Astrocyte of the hippocampus (primary cell): ENCODE measurements around the gene KCND1.

ENCODE experiments used
- DNase-seq: peaks from one replicate; pipeline ENCODE4 v3.0.0; 2011; ENCODE audit warnings: low read depth, low spot score

Gene KCND1

DNA sequence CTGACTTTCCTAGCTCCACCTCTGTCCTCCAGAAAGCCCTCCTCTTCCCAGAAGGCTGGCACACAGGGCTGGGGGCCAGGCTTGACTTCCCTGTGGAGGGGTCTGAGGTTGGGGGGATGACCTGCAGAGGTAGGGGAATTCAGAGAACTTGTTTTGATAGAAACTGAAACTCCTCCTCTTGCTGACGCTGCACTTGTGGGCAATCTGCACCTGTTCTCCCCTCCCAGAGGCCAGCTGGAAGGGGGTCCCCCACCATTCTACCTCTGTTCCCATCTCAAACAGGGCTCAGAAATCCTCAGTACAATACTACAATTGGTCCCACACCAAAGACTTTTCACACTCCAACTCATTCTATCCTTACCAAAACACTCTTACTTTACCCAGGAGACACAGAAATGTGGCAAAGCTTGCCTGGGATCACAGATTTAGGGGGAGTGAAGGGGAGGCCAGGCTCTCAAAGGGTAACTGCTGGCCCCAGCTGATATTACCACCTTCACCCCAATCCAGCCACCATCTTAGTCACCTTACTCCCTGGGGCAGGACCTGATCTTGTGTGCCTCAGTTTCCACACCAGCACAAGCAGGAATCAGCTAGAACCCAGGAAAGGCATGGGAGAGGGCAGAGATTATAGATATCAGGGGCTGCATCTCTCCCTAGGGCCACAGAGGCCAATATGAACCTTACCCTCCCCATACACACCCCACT is 32.8 kb downstream of the KCND1 start:
- no peak for DNase-seq

DNA sequence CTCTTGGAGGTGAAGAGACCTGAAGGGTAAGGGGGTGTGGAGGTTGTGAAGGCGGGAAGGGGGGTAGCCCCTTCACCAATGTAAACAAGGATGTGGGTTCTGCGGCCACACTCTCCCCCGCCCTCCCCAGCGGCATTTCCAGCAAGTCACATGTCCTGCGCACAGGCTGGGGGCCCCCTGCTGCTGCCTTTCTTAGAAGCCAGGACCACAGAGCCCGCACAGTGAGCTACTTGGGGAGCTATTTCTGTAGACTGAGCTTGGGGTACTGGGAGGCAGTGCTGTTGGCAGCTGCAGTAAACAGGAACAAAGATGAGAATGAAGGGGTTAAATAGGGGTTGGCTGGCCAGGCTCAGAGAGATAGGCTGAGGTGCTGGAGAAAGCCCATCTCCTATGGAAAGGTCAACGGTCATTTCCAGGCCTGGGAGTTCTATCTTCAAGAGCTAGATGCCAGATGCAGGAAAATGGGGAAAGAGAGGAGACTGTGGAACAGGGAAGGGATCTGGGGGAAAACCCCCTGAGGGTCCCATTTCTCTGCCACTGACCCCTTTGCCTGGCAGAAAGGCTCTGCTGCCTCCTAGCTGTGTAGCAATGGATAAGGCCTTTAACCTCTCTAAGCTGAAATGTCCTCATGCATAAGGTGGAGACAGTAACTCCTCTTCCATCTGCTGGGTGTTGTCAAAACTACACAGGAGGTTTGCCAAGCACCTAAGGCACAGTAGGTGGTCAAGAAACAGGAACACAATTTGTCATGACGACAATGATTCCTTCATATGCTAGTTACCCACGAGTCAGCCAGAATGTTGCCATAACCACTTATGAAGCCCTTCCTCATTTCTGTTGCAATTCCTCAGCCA is 34.4 kb downstream of the KCND1 start:
- peak; percentile 67 for DNase-seq

DNA sequence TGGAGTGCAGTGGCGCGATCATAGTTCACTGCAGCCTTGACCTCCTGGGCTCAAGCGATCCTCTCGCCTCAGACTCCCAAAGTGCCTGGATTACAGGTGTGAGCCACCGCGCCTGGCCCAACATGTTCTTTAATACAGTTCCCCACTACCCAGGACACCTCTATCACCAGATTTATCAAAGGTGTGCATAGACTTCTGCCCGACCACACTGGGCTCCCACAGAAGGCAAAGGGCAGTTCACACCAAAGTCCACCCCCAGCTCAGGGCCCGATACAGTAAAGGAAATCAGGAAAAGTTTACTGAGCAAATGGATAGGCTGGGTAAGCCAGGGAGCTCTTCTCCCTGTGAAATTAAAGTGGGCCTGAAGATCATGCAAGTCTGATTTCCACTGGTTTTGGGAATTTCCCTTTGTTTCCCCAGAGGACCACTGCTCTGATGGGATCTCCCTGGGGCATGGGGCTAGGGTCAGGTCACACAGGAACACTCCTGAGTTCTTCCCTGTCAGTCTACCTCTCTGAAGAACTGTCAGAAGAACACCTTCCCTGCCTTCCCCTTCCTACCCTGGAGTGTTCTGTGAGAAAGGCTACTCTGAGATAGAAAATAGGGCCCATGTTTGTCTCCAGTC is 35.1 kb downstream of the KCND1 start:
- DNase-seq = no peak

DNA sequence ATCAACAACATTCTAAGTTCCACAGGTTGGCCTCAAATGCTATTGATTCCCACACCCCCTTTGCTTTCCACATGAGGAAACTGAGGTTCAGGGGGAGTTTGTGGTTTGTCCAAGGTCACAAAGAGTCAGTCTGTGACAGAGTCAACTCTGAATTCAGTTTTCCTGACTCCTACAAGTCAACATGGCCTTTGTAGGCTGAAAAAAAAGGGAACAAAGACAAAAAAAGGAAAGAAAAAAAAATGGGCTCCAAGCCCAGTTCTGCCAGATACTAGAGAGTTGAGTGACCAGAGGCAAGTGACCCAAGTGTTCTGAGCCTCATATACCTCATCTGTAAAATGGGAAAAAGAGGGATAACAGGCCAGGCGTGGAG is 36.4 kb downstream of the KCND1 start:
- no peak for DNase-seq

DNA sequence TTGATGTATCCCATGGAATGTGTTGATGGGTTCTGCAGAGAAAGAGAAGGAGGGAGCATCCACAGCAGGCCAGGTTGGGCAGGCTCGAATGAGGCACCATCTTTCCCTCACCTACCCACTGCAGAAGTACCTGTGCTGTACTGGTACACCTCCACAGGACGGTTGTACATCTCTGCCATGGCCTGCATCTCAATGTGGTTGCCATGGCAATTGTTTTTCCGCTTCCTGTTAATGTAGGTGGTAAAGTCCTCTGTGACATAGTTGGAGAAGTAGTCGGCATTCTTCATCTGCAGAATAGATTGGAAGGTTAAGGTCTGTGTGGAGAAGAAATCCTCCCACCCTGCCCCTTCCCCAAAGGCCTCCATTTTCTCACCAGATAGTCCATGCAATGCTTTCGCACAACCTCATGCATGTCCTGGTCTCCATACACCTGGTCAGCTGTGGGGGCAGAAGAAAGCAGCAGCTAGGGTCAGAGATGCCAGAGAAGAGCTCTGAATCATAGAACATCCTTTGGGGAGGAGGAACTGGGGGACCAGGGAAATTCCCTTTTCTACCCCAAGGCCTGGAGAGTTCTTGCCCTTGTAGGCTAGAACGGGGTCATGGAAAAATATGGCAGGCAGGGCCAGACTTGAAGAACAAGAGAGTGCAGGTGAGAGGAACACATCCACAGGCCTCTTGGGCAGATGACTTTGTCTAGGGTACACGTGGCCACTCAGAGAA is 36.9 kb downstream of the KCND1 start:
- DNase-seq = no peak

DNA sequence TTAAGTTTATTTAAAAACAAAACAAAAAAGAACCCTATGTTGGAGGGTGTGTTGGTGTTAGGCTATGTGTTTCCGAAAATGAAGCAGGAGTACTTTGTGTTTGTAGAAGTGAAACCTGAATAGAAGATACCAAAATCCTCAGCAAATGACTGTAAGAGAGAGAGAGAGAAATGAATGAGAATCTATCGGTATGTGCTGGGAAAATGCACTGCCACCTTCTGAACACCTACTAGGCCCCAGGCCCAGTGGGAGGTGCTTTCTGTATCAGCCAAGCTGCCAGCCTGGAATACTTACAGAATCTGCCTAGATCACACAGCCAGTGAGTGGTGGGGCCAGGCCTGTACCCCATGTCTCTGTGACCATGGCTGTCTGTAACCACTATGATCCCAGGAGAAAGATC is 37.9 kb downstream of the KCND1 start:
- no peak for DNase-seq

DNA sequence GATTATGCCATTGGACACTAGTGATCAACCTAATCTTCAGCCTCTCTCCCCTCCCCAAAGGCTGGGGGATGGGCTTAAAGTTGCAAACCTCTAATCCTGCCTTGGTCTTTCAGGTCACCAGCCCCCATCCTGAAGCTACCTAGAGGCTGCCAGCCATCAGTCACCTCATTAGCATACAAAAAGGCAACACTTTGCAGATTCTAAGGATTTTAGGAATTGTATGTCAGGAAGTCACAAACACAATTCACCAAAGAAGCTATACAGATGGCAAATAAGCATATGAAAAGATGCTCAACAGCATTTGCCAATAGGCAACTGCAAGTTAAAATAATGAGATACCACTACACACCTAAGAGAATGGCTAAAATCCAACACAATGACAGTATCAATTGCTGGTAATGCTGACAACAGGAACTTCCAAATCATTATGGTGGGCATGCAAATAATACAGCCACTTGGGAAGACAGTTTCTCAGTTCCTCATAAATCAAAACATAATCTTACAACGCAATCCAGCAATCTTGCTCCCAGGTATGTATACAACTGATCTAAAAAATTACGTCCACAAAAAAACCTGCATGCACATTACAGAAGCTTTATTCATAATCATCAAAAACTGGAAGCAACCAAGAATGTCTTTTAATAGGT is 43.8 kb downstream of the KCND1 start:
- no peak for DNase-seq

DNA sequence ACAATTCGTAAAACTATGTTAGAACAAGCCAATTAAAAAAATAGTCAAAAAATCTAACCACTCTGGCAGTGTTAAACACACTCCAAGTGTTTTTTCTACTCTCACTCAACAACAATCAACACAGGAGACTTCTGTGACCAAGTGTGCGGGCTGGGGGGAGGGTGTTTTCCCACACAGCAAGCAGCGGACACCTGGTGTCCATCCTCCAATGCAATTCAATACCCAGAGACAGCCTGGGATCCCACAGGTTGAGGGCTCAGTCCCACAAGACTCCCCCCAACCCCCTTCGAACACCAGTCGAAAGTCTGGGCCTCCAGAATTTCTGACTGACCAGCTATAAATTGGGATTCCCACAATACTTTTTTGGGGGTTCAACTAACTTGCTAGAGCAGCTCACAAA is 44.5 kb downstream of the KCND1 start:
- DNase-seq = no peak

DNA sequence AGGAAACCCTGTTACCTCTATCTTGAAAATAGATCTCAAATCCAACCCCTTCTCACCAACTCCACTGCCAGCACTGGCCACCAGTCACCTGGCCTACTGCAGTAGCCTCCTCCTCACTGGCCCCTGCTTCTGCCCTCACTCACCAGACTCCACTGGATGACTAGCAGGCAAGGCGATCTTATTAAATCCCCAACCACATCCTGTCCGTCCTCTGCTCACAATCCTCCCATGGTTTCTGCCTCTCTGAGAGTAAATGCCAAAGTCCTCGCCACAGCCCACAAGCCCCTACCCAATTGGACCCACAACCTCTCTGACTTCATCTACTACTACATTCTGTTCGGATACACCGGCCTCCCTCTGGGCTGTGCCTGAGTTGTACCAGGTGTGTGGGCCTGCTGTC is 47.4 kb downstream of the KCND1 start:
- DNase-seq = no peak

DNA sequence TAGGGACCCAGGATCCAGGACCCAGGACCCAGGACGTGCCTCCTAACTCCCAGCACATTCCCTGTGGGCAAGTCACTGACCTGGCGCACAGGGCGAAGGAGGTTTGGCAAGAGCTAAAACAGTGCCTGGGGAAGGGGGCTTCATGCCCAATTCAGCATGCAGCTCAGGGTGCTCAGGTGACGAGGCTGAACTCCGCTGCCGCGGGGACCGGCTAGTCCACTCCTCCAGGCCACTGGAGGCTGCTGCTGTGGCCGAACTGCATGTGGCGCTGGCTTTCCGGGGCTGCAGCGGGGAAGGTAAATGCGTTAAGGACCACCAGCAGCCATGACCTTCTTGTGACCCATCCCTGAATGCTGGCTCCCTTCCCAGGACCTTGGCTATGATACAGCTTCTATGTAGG is 47.9 kb downstream of the KCND1 start:
- no peak for DNase-seq

DNA sequence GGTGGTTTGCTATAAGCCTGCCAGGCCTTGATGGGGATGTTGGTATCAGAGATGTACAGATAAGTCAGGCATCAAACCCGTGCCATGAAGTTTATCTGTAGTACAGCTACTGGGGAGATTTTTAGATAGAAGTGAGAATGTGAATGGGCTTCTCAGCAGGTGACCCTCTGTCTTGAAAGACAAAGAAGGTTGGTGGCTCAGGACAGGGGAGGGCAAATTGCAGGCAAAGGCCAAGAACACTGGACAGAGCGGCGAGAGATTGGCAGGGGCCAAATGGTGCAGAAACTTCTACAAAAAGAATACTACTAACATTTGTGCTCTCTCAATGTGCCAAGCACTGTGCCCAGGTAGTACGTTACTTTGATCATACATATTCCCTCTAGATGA is 50.9 kb downstream of the KCND1 start:
- no peak for DNase-seq

DNA sequence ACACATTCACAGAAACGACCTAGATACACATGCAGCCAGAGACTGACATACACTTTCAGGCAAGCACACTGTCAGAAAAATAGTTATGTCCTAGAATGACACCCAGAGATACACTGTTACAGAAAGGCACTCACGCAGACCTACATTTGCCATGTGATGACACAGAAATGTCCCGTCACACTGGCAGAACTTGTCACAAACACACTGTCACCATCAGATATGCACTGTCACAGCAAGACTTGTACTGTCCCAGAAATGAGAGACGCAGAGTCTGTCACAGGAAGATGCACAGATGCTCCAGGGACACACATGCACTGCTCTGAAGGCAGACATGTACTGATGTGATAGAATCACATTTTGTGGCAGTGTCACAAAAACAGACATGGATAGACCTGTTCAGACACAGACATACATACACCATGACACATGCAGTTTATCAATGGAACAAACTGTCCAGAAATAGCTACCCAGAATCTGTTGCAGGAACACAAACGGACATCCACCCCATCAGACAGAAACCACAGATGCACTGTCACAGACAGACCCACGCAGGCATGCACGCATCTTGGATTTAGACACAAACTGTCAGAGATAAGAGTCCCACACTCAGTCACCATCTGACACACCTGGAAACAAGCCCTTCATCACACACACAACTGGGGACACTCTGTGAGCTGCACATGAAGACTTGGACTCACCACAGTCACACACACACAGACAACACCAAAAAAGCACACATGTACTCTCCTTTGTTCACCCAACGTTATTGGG is 51.5 kb downstream of the KCND1 start:
- no peak for DNase-seq

DNA sequence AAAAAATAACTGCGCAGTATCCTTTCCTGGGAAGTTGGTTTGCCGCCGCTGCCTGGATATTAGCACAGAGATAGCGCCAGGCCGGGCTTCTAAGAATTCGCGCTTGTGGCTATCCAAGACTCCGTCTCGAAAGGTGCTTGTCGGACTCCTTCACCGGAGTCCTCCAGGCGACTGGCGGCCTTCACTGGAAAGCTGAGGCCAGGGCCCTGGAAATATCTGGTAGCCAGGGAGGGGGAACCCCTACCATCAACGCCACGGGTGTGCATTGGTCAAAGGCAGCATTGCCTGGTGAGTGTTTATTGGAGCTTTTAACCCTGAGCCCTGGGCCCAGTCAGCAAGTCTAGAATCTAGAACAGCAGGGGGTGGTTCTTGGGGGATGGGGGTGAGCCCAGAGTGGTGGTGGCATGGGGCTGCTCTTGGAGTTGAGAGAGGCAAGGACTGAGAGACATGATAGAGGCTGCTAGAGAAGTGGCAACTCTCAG is 52.2 kb downstream of the KCND1 start:
- no peak for DNase-seq

DNA sequence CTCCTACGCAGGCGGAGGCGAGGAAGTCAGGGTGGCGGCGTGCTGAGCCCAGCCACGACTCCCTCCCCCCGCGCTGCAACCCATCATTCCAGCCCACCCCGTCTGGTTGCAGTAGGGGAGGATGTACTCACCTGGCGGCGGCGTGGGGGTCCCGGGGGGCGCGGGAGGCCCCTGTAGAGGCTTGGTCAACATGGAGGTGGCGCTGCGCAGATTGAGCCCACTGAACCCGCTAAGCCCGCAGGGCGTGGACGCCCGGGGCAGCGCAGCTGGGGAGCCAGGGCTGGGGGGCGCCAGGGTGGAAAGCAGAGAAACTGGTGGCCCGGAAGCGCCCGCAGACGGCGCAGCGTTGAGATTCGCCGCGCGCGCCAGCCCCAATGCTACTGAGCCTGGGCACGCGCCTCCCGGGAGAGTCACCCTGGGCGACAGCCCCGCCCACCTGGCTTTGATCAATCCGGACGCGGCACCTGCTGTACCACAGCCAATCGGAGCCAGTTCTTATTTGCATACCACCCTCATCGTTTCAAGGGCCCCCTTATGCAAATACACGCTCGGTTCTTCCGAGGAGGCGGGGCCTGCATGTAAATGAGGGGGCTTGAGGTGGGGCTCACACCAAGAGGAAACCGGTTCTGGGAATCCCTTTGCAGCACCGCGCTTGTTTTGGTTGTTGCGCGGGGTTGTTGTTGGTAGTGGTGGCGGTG is 52.9 kb downstream of the KCND1 start, which contains the start of gene PIM2:
TSS of gene PIM2 (minus strand) at position 382 of the 698 bp plus-strand sequence. CDS start at position 192, 190 bp downstream.
- peak; percentile 90 for DNase-seq

DNA sequence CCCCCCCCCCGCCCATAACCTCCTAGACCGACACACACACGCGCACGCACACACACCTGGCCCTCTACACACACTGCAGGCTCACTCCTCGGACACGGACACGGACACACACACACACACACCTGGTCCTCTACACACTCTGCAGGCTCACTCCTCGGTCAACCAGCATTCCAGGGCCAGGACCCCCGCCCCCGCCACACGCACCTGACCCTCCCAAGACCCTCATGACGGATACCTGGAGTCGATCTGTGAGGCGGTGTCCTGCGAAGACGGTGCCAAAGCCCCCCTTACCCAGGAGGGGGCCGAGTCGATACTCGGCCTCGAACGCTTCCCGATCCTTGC is 53.4 kb downstream of the KCND1 start:
- no peak for DNase-seq

DNA sequence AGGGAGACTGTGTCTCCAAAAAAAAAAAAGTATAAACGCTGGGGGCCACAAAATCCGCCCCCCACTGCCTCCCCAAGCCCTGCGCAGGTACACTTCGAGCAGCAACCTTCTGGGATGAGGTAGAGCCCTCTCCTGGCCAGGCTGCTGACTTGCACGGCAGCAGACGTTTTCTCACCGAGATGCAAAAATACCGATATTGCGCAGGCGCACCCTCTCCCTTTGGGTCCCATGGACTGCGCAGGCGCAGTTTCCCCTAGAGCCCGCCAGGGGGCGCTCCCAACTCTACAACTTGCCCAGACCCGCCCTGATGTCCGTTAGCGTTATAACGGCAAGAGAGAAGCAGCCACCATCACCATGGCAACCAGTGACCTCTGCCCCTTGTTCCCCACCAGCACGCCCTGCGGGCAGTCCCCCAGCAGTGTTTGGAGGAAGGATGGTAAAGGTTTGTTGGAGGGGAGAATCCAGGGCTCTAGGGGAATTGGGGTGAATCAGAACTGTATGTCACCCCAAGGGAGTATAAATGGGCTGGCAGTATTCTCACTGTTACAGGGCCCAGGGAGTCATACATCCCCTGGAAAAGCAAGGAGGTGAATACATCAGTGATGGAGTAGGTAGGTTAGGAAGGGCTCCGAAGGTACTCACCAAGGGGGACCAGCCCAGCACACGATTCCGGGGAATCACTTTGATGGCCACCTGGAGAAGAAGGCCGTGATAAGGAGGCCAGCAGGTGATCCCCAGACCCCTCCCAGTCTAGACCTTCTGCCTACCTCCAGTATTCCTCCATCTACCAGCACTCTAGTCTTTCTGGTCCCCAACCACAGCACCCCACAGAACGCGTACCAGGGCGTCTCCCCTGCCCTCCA is 54.3 kb downstream of the KCND1 start:
- DNase-seq = peak; percentile 92

DNA sequence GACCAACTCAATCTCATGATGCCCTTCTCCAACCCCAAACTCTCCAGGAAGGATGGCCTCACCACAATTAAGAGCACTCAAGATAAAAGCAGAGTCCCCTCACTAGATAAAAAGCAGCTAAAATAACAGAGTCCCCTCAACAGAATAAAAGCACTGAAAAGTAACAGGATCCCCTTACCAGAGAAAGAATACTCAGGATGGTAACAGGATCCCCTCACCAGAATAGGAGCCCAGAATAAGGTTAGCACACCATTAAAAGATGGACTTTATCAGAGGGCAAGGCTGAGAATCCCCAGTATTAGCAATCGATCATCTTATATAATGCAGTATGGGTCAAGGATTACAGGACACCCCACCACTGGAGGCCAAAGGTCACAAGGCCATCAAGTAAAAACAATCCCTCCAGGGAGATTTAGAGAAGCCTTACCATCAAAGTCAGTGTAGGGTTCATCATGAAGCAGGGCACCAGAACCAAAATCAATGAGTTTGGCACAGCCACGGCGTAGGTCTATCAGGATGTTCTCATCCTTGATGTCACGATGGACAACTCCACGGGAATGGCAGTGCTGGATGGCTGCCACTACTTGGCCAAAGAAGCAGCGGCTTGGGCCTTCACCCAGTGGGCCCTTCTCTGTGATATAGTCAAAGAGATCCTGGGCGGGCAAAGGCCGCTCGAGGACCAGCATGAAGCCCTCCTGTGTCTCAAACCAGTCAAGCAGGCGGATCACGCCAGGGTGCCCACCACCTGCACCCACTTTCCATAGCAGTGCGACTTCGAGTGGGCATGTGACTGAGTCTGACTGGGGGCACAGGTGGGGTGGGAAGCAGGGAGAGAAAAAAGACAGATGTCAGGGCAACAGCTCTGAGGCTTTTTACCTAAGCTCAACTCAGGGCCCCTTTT is 56.8 kb downstream of the KCND1 start:
- no peak for DNase-seq
